Suprapubic skin (tissue), 4 donors: ENCODE data around the gene CEND1. TPM values are rescaled to one million over a fixed set of nuclear protein-coding genes. Genes with fewer than 3 reads are reported as not detected.

Experiments
- DNase-seq, 2 donors: peaks; one replicate each; pipeline ENCODE4 v3.0.0-alpha.2; 2019; ENCODE audit warnings: low spot score in 2 of 2
- H3K27ac ChIP-seq: fragments of 200-600 bp; sonication (generic); one replicate; pipeline ENCODE4 v1.5.1; 2019
- H3K27me3 ChIP-seq: fragments of 200-600 bp; sonication (generic); one replicate; pipeline ENCODE4 v1.5.1; 2019
- H3K36me3 ChIP-seq: fragments of 200-600 bp; sonication (generic); one replicate; pipeline ENCODE4 v1.5.1; 2019
- H3K4me1 ChIP-seq: fragments of 200-600 bp; sonication (generic); one replicate; pipeline ENCODE4 v1.5.1; 2019
- H3K4me3 ChIP-seq: fragments of 200-600 bp; sonication (generic); one replicate; pipeline ENCODE4 v1.5.1; 2019; ENCODE audit warnings: mild to moderate bottlenecking
- H3K9me3 ChIP-seq: fragments of 200-600 bp; sonication (generic); one replicate; pipeline ENCODE4 v1.5.1; 2019
- CTCF ChIP-seq, 2 donors: fragments of 200-600 bp in 1 of 2; fragments of 450-650 bp in 1 of 2; sonication (generic) in 1 of 2; IDR thresholded peaks; one replicate each; pipeline ENCODE4 v1.5.1; 2016 to 2019; ENCODE audit warnings: antibody characterized with exemption in 2 of 2, mild to moderate bottlenecking in 1 of 2, moderate library complexity in 1 of 2
- EP300 ChIP-seq: sonication (generic); formaldehyde crosslinking; IDR thresholded peaks from one replicate; pipeline ENCODE4 v1.6.1; 2017; ENCODE audit warnings: antibody characterized with exemption
- POLR2A ChIP-seq, 2 donors: fragments of 450-650 bp; IDR thresholded peaks; one replicate each; pipeline ENCODE4 v1.6.1; 2017; ENCODE audit warnings: antibody characterized with exemption in 2 of 2, mild to moderate bottlenecking in 2 of 2, moderate library complexity in 2 of 2
- POLR2AphosphoS5 ChIP-seq, 3 donors: sonication (generic); formaldehyde crosslinking; IDR thresholded peaks; one replicate each; pipeline ENCODE4 v1.6.1; 2017; ENCODE audit warnings: antibody characterized with exemption in 3 of 3
- WGBS: methylation state at CpG from one replicate; pipeline ENCODE4 v1.1.5; 2018; 5-methylcytosine and 5-hydroxymethylcytosine counted together
- total RNA-seq, 4 donors: library from RNA; depleted of rRNA; stranded (reverse); fragments of >200 nt; gene quantifications; one replicate each; pipeline ENCODE4 v1.1.0, GENCODE V29; 2016

Gene CEND1
- total RNA-seq, 4 donors from 2014 or later: not detected

DNA sequence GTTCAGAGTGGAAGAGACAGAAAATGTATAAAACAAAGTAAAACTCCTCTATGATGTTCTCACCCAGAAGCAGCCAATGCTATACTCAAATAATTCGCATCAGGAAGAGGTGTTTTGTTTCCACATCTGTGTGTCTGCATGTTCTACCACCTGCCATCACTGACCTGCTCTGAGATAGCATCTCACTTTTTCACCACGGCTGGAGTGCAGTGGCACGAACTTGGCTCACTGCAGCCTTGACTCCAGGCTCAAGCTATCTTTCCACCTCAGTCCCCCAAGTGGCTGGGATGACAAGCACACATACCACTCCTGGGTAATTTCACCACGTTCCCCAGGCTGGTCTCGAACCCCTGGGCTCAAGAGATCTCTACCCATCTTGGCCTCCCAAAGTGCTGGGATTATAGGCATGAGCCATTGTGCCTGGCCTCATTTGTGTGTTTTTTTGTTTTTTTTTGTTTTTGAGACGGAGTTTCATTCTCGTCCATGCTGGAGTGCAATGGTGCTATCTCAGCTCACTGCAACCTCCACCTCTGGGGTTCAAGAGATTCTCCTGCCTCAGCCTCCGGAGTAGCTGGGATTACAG lies 28.3 kb downstream of the CEND1 start:
- 84% methylated on average over 8 of the region's 8 CpGs for WGBS
- no peak for TF ChIP-seq CTCF (IDR thresholded peaks at IDR 0.05)
- Histone ChIP-seq H3K4me1 (peaks cover 20% of the 10 kb centered on the region), H3K27me3 (no peaks in the 10 kb centered on the region), H3K27ac (no peak overlapping the region), H3K9me3 (no peaks in the 10 kb centered on the region), H3K36me3 (peaks cover 83% of the 10 kb centered on the region), H3K4me3 (no peak overlapping the region)
- DNase-seq: no peak

- H3K36me3 ChIP-seq: peaks cover 88% of the 10 kb centered on the region
- no peak for TF ChIP-seq EP300
- no peak for TF ChIP-seq CTCF (IDR thresholded peaks at IDR 0.05)
- TF ChIP-seq POLR2A (IDR thresholded peaks at IDR 0.05): no peak
- no peak for TF ChIP-seq POLR2AphosphoS5 (IDR thresholded peaks at IDR 0.05)
- H3K4me1 ChIP-seq: peaks cover 20% of the 10 kb centered on the region
- no peaks in the 10 kb centered on the region for H3K9me3 ChIP-seq
- H3K4me3 ChIP-seq: no peak overlapping the region
- H3K27me3 ChIP-seq: no peaks in the 10 kb centered on the region
- no peak overlapping the region for H3K27ac ChIP-seq
- no peak for DNase-seq
These were observed 29.7 kb downstream of the CEND1 start for GRCh38 chr11:760236-760635.

DNA sequence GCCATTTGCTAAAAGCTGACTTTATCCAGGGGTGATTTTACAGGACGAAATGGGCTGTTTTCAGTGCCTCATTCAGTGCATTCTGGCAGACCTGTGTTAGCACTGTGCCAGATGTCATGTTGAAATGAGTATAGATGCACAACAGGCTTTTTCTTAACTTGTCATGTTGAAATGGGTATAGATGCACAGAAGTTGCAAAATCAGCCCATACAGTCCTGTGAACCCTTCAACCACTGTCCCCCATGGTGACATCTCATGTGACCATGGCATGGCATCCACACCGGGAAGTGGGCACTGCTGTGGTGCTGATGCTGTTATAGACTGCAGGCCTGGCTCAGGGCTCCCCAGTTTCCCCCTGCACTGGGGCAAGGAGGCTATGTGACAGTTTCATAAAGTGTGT lies 40.2 kb downstream of the CEND1 start:
- H3K9me3 ChIP-seq: no peaks in the 10 kb centered on the region
- no peak for TF ChIP-seq CTCF (IDR thresholded peaks at IDR 0.05)
- TF ChIP-seq POLR2AphosphoS5 (IDR thresholded peaks at IDR 0.05): no peak
- no peak for TF ChIP-seq EP300
- TF ChIP-seq POLR2A (IDR thresholded peaks at IDR 0.05): no peak
- H3K27ac ChIP-seq: no peak overlapping the region
- H3K4me1 ChIP-seq: peaks cover 33% of the 10 kb centered on the region
- no peak overlapping the region for H3K4me3 ChIP-seq
- no peaks in the 10 kb centered on the region for H3K36me3 ChIP-seq
- no peaks in the 10 kb centered on the region for H3K27me3 ChIP-seq
- no peak for DNase-seq
- 45% methylated on average over 2 of the region's 2 CpGs for WGBS

GRCh38 chr11:748007-748359 lies 41.9 kb downstream of the CEND1 start:
- Histone ChIP-seq H3K4me3 (peak overlapping the region; percentile 100), H3K27ac (peak overlapping the region; percentile 88), H3K9me3 (no peaks in the 10 kb centered on the region), H3K36me3 (no peaks in the 10 kb centered on the region), H3K27me3 (no peaks in the 10 kb centered on the region), H3K4me1 (peaks cover 33% of the 10 kb centered on the region)
- no peak for DNase-seq
- TF ChIP-seq POLR2A (IDR thresholded peaks at IDR 0.05) (no peak), EP300 (no peak), POLR2AphosphoS5 (IDR thresholded peaks at IDR 0.05) (no peak), CTCF (IDR thresholded peaks at IDR 0.05) (no peak)
- 18% methylated on average over 7 of the region's 18 CpGs for WGBS

- Histone ChIP-seq H3K4me3 (peak within 1 kb of the TSS; percentile 100), H3K27ac (peak within 1 kb of the TSS; percentile 88), H3K4me1 (peaks cover 33% of the 10 kb centered on the region), H3K27me3 (no peaks in the 10 kb centered on the region), H3K36me3 (no peaks in the 10 kb centered on the region), H3K9me3 (no peaks in the 10 kb centered on the region)
- 0% methylated on average over 30 of the region's 112 CpGs for WGBS
- DNase-seq: peak; percentile 93 to 95
- TF ChIP-seq CTCF (IDR thresholded peaks at IDR 0.05) (peak in 1 of 2 donors; percentile 12), POLR2A (IDR thresholded peaks at IDR 0.05) (peak in 1 of 2 donors; percentile 40), POLR2AphosphoS5 (IDR thresholded peaks at IDR 0.05) (peak in 1 of 3 donors; percentile 6), EP300 (no peak)
These were observed 42.5 kb downstream of the CEND1 start, which contains the start of gene TALDO1 for GRCh38 chr11:747158-748006. TSS of gene TALDO1 (plus strand) at chr11:747464. CDS start at chr11:747482, 18 bp downstream.
